Suppressor macrophage treated with lipopolysaccharide for 1 hour (primary cell): ENCODE measurements around the gene UBA52.
"Not testable (repeated sequence)": the region's sequence is repeated elsewhere in the genome, so short reads cannot be mapped to it uniquely, and the experiment has no call there.

Experiments used
- DNase-seq, 3 donors: peaks; one replicate each; pipeline ENCODE4 v3.0.0-alpha.2; 2020 to 2022

The UBA52 gene

DNA sequence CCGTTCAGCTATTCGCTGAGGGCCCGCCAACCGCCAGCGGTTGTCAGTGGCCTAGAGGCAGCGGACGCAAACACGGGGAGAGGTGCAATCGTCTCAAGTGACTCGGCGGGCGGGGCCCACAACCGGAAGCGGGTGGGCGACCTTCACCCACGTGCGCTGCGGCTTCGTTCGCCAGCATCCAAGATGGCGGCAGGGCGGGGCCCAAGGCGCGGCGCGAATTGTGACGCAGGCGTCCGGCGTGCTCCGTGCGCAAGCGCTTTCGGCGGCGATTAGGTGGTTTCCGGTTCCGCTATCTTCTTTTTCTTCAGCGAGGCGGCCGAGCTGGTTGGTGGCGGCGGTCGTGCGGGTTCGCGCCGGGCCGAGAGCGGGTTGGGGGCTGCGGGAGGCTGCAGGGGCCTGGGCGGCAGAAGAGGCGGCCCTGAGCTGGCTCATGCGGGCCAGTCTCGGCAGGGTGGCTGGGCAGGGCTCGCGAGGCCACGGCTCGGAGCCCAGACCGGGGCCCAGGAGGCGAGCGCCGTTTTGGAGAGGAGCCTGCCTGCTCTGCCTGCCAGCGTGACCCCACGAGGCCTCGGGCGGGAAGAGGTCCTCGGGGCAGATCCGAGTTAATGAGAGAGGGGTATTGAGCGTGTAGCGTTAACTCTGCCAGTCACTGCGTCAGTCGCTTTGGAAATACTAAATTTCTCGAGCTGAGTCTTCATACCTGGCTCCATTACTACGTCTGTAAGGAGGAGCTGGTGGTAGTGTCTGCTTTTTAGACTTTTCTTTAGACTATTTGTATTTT lies at the start of gene UBA52:
TSS of gene UBA52 (plus strand) at position 294 of the 781 bp plus-strand sequence. CDS start 1,444 bp downstream, outside the sequence.
- peak; percentile 99 to 100 (median 100) for DNase-seq

DNA sequence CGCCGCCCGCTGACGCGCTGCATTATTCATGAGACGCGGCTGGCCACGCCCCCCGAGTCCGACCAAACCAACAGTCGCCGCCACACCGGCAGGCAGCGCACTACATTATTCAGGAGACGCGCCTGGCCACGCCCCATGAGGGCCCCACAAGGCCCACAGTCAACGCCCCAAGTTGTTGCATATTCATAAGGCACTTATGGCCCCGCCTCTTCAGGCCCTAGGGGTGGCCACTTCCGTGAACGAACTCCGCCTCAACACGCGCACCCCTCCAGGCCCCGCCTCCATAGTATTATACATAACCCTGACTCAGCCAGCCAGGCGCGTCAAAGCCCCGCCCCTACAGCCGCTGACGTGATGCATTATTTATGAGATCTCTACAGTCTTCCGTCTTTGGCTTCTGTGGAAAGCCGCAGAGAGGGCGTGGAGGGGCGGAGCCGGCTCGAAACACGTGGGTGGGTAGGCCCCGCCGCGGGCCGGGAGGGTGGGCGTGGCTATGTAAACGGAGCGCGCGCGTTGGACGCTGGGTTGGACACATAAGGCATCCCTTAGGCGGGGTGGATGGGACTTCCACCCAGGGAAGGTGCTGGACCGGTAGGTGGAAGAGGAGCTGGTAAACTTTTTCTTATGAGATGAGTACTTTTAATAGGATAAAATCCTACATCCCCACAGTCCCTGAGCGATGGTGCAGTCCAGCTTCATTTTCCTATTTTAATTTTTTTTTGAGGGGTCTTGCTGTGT lies 49.4 kb upstream of the UBA52 start:
- peak; percentile 100 for DNase-seq

DNA sequence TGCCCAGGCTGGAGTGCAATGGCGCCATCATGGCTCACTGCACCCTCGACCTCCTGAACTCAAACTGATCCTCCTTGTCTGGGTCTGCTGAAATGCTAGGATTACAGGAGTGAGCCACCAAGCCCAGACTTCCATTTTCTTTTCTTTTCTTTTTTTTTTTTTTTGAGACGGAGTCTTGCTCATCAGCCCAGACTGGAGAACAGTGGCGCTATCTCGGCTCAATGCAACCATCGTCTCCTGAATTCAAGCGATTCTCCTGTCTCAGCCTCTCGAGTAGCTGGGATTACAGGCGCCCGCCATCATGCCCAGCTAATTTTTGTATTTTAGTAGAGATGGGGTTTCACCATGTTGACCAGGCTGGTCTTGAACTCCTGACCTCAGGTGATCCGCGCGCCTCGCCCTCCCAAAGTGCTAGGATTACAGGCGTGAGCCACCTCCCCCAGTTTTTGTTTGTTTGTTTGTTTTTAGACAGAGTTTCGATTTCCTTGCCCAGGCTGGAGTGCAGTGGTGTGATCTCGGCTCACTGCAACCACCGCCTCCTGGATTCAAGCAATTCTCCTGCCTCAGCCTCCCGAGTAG lies 48.7 kb upstream of the UBA52 start:
- DNase-seq, result not testable (repeated sequence)

DNA sequence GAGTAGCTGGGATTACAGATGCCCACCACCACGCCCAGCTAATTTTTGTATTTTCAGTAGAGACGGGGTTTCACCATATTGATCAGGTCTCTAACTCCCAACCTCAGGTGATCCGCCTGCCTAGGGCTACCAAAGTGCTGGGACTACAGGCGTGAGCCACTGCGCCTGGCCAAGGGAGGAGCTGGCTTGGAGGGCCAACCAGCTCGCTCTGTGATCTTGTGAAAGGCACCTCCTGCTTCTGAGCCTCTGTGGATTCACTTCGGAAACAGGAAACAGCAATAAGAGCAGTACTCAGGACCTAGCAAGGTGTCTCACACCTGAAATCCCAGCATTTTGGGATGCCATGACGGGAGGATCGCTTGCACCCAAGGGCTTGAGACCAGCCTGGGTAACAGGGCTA lies 47.8 kb upstream of the UBA52 start:
- DNase-seq, result no peak

DNA sequence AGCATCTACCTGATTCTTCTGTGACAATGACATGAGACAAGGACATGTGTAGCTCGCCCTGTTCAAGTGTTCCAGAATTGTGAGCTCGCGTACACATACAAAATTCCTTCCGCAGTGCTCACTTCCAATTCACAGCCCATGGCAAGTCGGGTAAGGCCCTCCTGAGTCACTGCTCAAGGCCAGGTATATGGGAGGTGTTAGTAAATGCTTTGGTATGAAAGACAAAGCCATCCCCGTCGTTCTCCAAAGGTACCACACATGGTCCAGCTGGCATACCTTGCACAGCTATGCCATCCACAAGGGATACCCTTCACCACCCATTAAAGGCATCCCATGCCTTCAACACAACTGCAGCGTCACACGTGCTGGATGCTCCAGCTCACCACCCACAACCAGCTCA lies 45.3 kb upstream of the UBA52 start:
- no peak for DNase-seq

DNA sequence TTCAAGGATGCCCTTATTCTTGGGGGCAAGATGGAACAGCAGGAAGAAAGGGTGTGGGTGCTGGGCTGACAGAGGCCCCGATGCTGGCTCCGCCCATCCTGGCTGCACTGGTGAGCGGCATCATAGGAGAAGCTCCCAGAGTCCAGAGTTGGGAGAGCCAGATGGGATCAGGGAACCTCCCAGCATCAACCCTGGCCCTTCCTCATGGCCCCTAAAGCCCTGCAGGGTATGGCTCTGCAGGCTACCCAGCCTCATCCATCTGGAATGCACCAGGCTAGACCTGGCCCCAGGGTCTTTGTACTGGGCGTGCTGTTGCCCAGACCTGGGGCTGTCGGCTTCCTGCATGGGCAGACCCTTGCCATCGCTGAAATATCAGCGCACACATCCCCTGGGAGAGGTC lies 41.9 kb upstream of the UBA52 start:
- no peak for DNase-seq

DNA sequence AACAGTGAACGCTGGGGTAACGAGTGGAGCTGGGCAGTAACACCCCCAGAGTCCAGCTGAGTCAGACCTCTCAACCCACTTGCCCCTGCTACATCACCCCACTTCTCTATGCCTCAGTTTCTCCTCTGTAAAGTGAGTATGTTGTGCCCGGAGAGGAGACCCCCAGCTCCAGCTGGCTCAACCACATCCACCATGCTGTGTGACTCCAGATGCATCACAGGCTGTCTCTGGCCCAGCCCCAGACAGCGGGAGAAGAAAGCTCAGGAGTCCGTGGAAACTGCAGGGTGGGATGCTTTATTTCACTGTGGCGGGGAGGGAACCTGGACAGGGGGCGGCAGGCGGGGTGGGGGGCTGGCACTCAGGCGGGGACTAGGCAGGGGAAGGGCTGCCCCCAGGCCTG lies 40.2 kb upstream of the UBA52 start:
- DNase-seq, result no peak

DNA sequence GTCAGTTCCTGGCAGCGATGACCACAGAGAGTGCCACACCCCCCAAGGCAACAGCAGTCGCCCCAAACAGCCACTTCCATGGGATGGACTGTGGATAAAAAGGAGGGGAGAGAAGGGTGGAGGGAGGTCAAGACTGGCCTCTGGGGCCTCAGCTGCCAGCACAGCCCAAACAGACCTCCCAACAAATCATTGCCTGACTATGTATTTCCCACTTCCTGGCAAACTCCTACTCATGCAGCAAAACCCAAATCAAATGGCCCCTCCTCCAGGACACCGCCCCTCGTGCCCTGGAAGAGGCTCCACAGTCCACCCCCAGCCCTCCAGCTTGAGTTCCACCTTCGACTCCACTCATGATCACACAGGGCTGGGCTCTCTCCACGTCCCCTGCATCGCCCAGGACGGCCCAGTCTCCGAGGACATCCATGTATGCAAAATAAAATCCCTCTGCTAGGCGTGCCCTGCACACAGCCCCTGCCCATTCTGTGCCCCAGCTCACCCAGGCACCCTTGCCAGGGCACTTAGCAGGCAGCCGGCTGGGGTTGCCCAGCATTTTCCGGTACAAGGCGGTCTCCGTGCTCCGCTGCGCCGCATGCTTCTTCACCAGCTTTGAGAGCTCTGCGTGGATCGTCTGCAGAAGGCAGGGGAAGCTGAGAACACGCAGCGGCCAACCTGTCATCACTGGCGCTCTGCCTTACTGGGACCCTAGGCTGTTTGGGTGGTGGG lies 39.3 kb upstream of the UBA52 start:
- no peak for DNase-seq

DNA sequence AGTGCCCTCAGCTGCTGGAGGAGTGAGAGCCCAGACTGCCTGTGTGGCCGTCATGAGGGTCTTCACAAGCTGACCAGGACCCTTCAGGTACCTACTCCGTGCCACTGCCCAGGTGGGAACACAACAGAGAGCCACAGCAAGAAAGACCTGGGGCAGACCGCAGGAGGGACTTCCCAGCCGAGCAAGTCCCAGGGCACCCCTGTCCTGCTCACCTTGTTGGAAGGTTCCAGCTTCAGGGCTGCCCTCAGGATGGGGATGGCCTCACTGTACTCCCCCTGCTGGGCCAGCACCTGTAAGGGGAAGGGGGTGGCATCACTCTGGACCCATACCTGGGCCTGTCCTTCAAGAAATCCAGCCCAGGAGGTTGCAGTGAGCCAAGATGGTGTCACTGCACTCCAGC lies 38.6 kb upstream of the UBA52 start:
- DNase-seq, result no peak

DNA sequence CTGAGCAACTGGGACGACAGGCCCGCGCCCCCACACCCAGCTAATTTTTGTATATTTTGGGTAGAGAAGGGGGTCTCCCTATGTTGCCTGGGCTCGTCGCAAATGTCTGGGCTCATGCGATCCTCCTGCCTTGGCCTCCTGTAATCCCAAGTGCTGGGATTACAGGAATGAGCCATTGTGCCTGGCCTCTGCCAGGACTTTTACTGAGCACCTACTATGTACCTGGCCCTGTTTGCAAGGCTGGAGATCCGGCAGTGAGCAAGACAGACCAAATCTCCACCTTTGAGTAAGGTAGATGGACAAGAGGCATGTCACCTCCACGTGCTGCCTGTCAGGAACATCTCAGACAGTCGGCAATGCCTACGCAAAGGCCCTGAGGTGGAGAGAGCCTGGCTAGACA lies 35.2 kb upstream of the UBA52 start:
- no peak for DNase-seq

DNA sequence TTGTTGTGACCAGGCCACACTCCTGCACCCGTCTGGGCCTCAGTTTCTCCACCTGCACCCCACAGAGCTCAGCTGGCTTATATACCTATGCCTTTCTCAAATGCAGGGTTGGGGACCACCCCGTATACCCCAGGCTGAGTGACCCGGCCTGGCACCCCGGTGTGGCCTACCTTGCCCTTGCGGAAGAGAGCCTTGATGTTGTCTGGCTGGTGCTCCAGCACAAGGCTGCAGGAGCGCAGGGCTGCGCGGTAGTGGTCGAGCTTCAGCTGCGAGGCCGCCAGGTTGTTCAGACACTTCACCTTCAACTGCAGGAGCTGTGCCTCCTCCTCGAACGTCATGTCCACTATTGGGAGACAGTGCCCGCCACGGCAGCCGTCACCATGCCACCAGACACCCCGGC lies 34.2 kb upstream of the UBA52 start:
- no peak for DNase-seq

DNA sequence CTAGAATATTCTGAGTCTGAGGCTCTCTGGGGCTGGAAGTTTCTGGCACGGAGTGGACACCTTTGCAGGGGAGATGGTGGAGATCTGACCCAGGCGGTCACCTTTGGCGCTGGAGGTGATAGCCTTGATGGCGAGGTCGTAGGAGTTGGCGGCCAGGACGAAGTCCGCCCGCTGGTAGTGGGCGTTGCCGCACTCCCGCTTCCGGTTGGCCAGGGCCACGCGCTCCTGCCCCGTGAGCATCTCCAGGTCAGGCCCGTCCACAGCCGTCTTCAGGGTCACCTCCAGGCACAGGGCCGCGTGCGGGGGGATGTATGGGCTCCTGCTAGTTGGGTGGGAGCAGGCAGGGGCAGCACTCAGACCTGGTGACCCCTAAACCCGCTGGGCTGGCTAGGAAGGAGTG lies 33.5 kb upstream of the UBA52 start:
- no peak for DNase-seq

DNA sequence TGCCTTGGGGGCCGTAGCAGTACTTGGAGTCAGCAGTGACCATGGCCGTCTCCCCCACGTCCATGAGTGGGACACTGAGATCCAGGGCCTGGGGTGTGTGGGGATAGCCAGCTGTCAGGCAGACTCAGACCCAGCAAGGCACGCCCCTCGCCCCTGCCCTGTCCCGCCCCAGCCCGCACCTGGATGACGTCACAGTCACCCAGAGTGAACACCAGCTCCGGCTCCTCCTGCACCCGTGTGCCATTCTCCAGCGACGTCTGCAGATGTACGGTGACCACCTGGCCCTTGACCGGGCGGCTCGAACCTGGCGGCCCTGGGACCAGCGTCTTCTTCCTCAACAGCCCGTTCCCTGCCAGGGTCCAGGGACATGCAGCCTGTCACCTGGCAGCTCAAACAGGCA lies 32.3 kb upstream of the UBA52 start:
- DNase-seq, result no peak

DNA sequence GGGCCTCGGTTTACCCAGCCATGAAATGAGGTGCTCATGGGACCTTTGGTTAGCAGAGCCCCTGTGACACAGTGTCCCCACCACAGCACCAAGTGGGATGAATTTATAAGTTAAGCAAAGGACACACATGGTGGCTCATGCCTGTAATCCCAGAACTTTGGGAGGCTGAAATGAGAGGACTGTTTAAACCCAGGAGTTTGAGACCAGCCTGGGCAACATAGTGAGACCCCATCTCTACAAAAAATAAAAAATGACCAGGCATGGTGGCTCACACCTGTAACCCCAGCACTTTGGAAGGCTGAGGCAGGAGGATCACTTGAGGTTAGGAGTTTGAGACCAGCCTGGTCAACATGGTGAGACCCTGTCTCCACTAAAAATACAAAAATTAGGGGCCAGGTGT lies 31.5 kb upstream of the UBA52 start:
- DNase-seq, result not testable (repeated sequence)

DNA sequence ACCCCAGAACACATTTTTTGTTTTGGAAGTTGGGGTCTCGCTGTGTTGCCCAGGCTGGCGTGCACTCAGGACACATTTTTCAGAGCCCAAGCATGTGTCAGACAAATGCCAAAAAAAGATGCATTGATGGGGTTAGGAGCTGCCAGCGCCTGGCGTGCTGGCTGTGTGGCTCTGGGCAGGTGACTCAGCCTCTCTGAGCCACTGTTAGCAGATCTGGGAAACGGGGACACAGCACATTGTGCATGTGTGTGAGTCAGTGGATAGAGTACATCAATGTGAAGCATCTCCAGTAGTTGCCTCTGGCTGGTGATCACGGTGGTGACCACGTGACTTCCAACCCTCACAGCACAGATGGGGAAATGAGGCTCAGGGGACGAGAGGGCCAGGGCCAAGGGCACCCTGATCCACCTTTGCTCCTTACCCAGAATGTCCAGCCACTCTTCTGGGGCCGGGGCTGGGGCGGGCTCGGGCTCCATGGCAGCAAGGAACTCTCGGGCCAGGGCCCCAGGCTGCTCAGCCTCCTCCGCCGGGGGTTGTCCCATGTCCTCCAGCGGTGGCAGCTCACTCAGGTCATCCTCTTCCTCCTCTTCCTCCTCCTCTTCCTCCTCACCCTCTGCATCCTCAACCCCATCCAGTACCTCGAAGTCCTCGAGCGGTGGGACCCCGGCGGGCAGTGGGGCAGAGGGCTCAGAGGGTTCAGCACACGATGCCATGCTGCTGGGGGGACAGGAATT lies 30.2 kb upstream of the UBA52 start:
- DNase-seq, result peak; percentile 32 to 58 (median 37)

DNA sequence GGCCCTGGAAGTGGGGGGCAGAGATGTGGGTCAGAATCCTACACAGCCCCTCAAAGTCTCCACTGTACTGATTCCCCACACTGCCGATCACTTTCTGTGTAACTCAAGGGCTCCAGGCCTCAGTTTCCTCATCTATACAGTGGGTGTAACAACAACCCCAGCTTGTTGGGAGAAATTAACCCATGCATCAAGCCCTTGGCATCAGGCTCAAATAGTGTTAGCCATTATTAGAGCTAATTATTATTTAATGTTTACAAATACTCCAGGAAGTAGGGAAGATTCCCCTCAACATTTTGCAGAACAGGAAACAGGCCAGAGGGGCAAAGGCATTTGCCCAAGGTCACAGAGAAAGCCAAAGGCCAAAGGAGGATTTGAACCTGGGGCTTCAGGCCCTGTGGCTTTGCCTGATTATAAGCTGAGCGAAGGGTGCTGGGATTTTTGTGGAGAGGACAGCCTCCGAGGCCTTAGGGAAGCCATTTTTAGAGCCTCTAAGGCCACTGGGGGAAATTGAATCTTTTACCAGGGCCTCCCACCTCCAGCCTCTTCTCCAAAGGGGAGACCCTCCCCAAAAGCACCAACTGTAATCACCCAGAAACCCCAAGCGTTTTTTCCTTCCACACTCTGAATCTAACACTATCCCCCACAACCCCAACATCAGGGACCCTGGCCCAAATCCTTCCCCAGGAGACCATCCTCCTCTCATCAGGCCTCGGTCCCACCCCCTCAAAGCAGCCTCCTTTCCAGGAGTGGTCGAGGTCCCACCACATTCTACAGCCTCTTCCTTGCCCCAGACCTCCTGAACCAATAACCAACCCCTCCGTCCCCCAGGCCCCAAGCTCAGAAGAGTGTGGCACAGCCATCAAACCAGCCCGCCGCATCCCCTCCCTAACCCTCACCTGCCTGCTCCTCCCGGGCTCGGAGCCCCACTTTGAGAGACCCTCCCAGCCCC lies 29.4 kb upstream of the UBA52 start:
- DNase-seq, result peak in 2 of 3 donors; percentile 10 to 25

DNA sequence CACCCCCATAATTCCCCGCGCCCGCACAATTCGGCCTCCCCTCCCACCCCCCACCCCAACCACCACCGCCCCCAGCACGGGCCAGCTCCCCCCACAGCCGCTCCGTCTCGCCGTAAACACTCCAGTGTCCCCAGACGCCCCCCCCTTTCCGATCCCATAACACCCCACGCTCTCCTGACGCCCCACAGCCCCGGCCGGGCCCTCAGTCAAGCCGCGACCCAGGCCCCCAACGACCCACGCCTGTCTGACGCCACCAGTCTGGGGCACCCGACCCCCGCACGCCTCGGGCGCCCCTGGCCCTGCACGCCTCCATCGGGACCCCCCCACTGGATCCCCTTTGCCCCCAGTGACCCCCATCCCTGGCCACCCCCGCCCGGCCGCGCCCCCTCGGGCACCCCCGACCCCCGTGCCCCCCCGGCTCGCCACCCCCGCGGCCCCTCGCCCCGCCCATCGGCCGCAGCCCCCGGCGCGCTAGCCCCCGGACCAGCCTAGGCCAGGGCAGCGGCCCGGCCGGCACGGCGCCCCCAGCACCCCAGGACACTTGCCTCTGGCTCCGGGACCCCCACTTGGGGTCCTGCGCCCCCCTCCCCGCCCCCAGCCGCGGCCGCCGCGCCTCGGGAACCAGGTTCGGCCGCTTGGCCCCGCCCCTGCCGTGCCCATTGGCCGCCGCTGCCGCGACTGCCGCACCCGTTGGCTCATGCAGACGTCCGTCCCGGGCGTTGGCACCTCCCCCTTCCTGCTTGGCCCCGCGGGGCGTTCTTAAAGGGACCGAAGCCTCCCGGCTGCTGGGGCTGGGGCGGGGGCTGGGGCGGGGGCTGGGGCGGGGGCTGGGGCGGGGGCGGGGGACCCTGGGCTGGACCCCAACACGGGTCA lies 28.5 kb upstream of the UBA52 start, which contains the start of gene FKBP8:
TSS of gene FKBP8 (minus strand) at position 633 of the 873 bp plus-strand sequence. CDS start 1,603 bp downstream, outside the sequence.
- DNase-seq, result peak; percentile 92 to 97 (median 94)

DNA sequence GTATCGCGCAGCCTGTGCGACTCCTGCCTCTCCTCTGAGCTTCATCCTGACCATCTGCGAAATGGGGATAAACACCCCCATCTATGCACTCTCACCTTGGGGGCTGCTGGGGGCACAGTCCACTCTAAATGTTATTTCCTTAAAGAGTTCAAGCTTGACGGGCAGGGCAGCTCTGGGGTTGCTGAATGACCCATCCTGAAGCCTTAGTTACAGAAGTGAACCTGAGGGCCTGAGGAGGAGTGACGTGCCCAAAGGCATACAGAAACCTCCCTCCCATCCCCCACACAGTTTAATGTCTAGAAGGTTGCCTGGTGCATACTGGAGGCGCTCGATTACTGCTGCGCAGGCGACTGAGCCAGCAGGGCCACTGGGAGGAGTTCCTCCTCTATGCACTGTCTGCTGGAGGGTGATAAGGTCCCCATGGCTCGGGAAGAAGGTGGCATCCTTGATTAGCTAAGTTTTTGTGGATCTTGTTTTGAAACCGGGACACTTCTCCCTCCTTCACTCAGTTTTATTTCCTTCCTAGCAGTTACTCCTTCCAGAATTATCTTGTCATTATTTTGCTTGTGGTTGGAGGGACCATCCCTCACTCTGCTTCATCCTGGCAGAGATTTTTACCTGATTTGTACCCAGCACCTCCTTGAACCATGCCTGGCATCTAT lies 27.7 kb upstream of the UBA52 start:
- DNase-seq, result peak; percentile 72 to 85 (median 80)

DNA sequence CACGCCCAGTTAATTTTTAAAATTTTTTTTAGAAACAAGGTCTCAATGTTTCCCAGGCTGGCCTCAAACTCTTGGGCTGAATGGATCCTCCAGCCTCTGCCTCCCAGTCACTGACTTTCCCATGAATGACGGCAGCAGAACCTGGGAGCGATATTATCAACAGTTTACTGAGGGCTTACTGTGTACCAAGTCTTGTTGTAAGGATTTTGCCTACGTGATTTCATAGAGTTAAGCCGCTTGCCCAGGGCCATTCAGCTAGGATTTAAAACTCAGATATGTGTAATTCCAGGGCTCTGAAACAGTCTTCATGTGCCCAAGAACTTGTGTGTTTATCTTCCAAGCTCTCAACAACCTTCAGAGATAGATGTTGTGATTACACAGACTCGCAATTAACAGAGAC lies 20.0 kb upstream of the UBA52 start:
- DNase-seq, result no peak
